IMR-90 (cell line): ENCODE measurements around the gene YIPF3. TPM values are rescaled to one million over a fixed set of nuclear protein-coding genes. Genes with fewer than 3 reads are reported as not detected.

Experiments used
- ATAC-seq: fragments of 200-7000 bp; cut with Tn5 transposase; 2 replicates; pipeline ENCODE4 v1.9.1; 2020; ENCODE audit warnings: low read depth, mild to moderate bottlenecking, moderate library complexity
- BruUV-seq: library from RNA; stranded (reverse); fragments of 400-500 nt; replicated peaks from 2 replicates; lab custom pipeline; 2021; lab: Mats Ljungman, UMichigan
- CTCF ChIA-PET: fragments of 300-600 bp; formaldehyde crosslinking; extraction: SDS; loops from one replicate; lab custom pipeline; 2021; ENCODE audit warnings: antibody characterized with exemption; lab: Yijun Ruan, JAX
- POLR2A ChIA-PET: fragments of 300-600 bp; sonication (Branson Sonifier 250); formaldehyde crosslinking; loops from one replicate; lab custom pipeline; 2022; ENCODE audit warnings: antibody characterized with exemption; ENCODE audit not compliant: unreplicated experiment; lab: Charles Lee
- DNase-seq: peaks from one replicate; pipeline ENCODE4 v3.0.0; 2013
- H2AFZ ChIP-seq: replicated peaks from 2 replicates; pipeline ENCODE3; 2013; ENCODE audit warnings: low read length, mild to moderate bottlenecking; ENCODE audit not compliant: poor library complexity
- H2AK5ac ChIP-seq: 2 replicates; pipeline ENCODE4 v1.6.1; 2013; ENCODE audit warnings: low read depth, low read length, inconsistent platforms
- H2AK9ac ChIP-seq: replicated peaks from 2 replicates; pipeline ENCODE3; 2013; ENCODE audit warnings: mild to moderate bottlenecking, low read depth, low read length, moderate library complexity; ENCODE audit not compliant: poor library complexity
- H2BK120ac ChIP-seq: 2 replicates; pipeline ENCODE4 v1.6.1; 2013; ENCODE audit warnings: low read depth, low read length, inconsistent platforms
- H2BK15ac ChIP-seq: 3 replicates; pipeline ENCODE4 v1.6.1; 2013; ENCODE audit warnings: low read depth, low read length, inconsistent platforms
- H2BK20ac ChIP-seq: 2 replicates; pipeline ENCODE4 v1.6.1; 2013; ENCODE audit warnings: low read depth, mild to moderate bottlenecking, inconsistent platforms, low read length, moderate library complexity
- H2BK5ac ChIP-seq: 2 replicates; pipeline ENCODE4 v1.6.1; 2013; ENCODE audit warnings: mild to moderate bottlenecking, low read depth, low read length, inconsistent platforms; ENCODE audit not compliant: poor library complexity, severe bottlenecking
- H3K14ac ChIP-seq: replicated peaks from 2 replicates; pipeline ENCODE4 v1.6.1; 2013; ENCODE audit warnings: low read depth, low read length, inconsistent platforms
- H3K18ac ChIP-seq: 2 replicates; pipeline ENCODE4 v1.6.1; 2013; ENCODE audit warnings: low read depth, low read length, control low read depth
- H3K23ac ChIP-seq: 2 replicates; pipeline ENCODE4 v1.6.1; 2013; ENCODE audit warnings: low read depth, low read length, inconsistent platforms
- H3K27ac ChIP-seq: 2 replicates; pipeline ENCODE4 v1.5.1; 2013; ENCODE audit warnings: mild to moderate bottlenecking, control low read depth, low read length; ENCODE audit not compliant: insufficient read depth
- H3K27me3 ChIP-seq: 2 replicates; pipeline ENCODE4 v1.6.1; 2013; ENCODE audit warnings: low read length; ENCODE audit not compliant: control insufficient read depth, insufficient read depth
- H3K36me3 ChIP-seq: 2 replicates; pipeline ENCODE4 v1.6.1; 2013; ENCODE audit warnings: low read length, mixed read lengths; ENCODE audit not compliant: control insufficient read depth, insufficient read depth
- H3K4ac ChIP-seq: 2 replicates; pipeline ENCODE4 v1.6.1; 2013; ENCODE audit warnings: low read depth, low read length, inconsistent platforms
- H3K4me1 ChIP-seq: 2 replicates; pipeline ENCODE4 v1.6.1; 2013; ENCODE audit warnings: low read length, mixed read lengths; ENCODE audit not compliant: control insufficient read depth, insufficient read depth
- H3K4me2 ChIP-seq: 2 replicates; pipeline ENCODE4 v1.6.1; 2013; ENCODE audit warnings: low read depth, mild to moderate bottlenecking, control low read depth, low read length, moderate library complexity
- H3K4me3 ChIP-seq: 2 replicates; pipeline ENCODE4 v1.5.1; 2013; ENCODE audit warnings: low read depth, mild to moderate bottlenecking, control low read depth, low read length, moderate library complexity; ENCODE audit not compliant: insufficient read depth
- H3K56ac ChIP-seq: 2 replicates; pipeline ENCODE4 v1.6.1; 2013; ENCODE audit warnings: low read length, inconsistent platforms; ENCODE audit not compliant: insufficient read depth; ENCODE audit errors: extremely low read depth
- H3K79me1 ChIP-seq, 2 experiments: 2 replicates each; pipeline ENCODE4 v1.6.1; 2013; ENCODE audit warnings: low read length in 2 of 2, inconsistent platforms in 1 of 2, low read depth in 1 of 2
- H3K9ac ChIP-seq: 2 replicates; pipeline ENCODE4 v1.6.1; 2013; ENCODE audit warnings: low read depth, low read length, control low read depth
- H3K9me1 ChIP-seq: 2 replicates; pipeline ENCODE4 v1.6.1; 2013; ENCODE audit warnings: low read length, inconsistent platforms; ENCODE audit not compliant: insufficient read depth
- H3K9me3 ChIP-seq: 2 replicates; pipeline ENCODE4 v1.6.1; 2013; ENCODE audit warnings: low read length; ENCODE audit not compliant: control insufficient read depth, insufficient read depth
- H4K20me1 ChIP-seq: 2 replicates; pipeline ENCODE4 v1.6.1; 2013; ENCODE audit warnings: low read length, inconsistent platforms; ENCODE audit not compliant: insufficient read depth
- H4K5ac ChIP-seq: 2 replicates; pipeline ENCODE4 v1.6.1; 2013; ENCODE audit warnings: mild to moderate bottlenecking, low read depth, low read length, control low read depth
- H4K8ac ChIP-seq, 2 experiments: 2 replicates each; pipeline ENCODE4 v1.6.1; 2013; ENCODE audit warnings: low read depth in 2 of 2, low read length in 2 of 2, control low read depth in 1 of 2, inconsistent platforms in 1 of 2
- H4K91ac ChIP-seq: 2 replicates; pipeline ENCODE4 v1.6.1; 2013; ENCODE audit warnings: low read depth, low read length, inconsistent platforms; ENCODE audit not compliant: insufficient read depth
- BHLHE40 ChIP-seq: fragments of 150-350 bp; IDR thresholded peaks from 2 replicates; pipeline ENCODE4 v1.6.1; 2016; ENCODE audit warnings: mild to moderate bottlenecking, low read depth, low read length
- MAFK ChIP-seq: IDR thresholded peaks from 2 replicates; pipeline ENCODE4 v1.6.1; 2012; ENCODE audit warnings: low read depth, low read length, improper control_type of control experiment
- NFE2L2 ChIP-seq: fragments of 150-350 bp; IDR thresholded peaks from 2 replicates; pipeline ENCODE4 v1.6.1; 2016; ENCODE audit warnings: low read depth, mild to moderate bottlenecking, low read length
- RCOR1 ChIP-seq: IDR thresholded peaks from 2 replicates; pipeline ENCODE4 v1.6.1; 2012; ENCODE audit warnings: mild to moderate bottlenecking, low read length, improper control_type of control experiment; ENCODE audit not compliant: insufficient replicate concordance
- WGBS, 2 experiments: methylation state at CpG; one replicate each; pipeline versions ENCODE4 v1.1.5 to v1.1.7; 2013; ENCODE audit warnings: missing lambda C conversion rate in 2 of 2; ENCODE audit not compliant: insufficient read length in 1 of 2; ENCODE audit errors: extremely low coverage in 2 of 2; 5-methylcytosine and 5-hydroxymethylcytosine counted together
- dilution Hi-C: fragments of 300-500 bp; cut with HindIII; formaldehyde crosslinking; loops from one replicate; pipeline ENCODE4 v1.14.3; 2018; ENCODE audit warnings: low sequenced_read_pairs; ENCODE audit not compliant: unreplicated experiment
- in situ Hi-C: fragments of 300-500 bp; cut with MboI; formaldehyde crosslinking; loops from 3 replicates; pipeline ENCODE4 v1.14.3; 2019; ENCODE audit warnings: low sequenced_read_pairs, inconsistent platforms, mixed read lengths
- intact Hi-C: fragments of 100-400 bp; cut with micrococcal nuclease; formaldehyde crosslinking; loops from 2 replicates; pipeline ENCODE4 v1.10.0; 2022
- polyA plus RNA-seq, 3 experiments: library from polyadenylated mRNA; depleted of rRNA; stranded (reverse); fragments of >200 nt; gene quantifications; 2 replicates each; pipeline ENCODE4 v1.2.3, GENCODE V29; 2012; ENCODE audit warnings: low replicate concordance in 1 of 3
- total RNA-seq: library from RNA; depleted of rRNA; stranded (reverse); fragments of >200 nt; gene quantifications from 2 replicates; pipeline ENCODE4 v1.2.3, GENCODE V29; 2012
- TF ChIP-seq, protein P1 (sequence below): fragments of 150-350 bp; IDR thresholded peaks from 2 replicates; pipeline ENCODE4 v1.6.1; 2017; ENCODE audit warnings: mild to moderate bottlenecking, antibody characterized with exemption, low read length, low read depth

Gene YIPF3
- total and polyA plus RNA-seq, 2 of the 4 experiments (the other 2 are of a cell fraction) = 114 to 193 TPM

GRCh38 chr6:43522547-43523261, 6.0 kb upstream of the YIPF3 start:
- Histone ChIP-seq H3K4me1 (peaks cover 6% of the 10 kb centered on the region), H3K56ac (no peak overlapping the region), H3K18ac (no peak overlapping the region), H3K36me3 (peaks cover 68% of the 10 kb centered on the region), H4K8ac (no peak overlapping the region), H3K9me1 (peaks cover 5% of the 10 kb centered on the region; the same call in 1 of the 2 replicates), H2AK5ac (no peak overlapping the region), H4K5ac (no peak overlapping the region), H3K79me1 (peaks cover 10 to 36% of the 10 kb centered on the region in 2 experiments), H4K91ac (no peak overlapping the region), H3K23ac (no peak overlapping the region), H2BK15ac (no peak overlapping the region), H3K27me3 (no peaks in the 10 kb centered on the region), H3K4me3 (no peak overlapping the region), H4K20me1 (no peaks in the 10 kb centered on the region; the same call in 1 of the 2 replicates), H3K27ac (no peak overlapping the region), H2BK20ac (no peak overlapping the region), H3K14ac (no peak overlapping the region), H3K4ac (no peak overlapping the region), H3K9ac (no peak overlapping the region), H2BK120ac (no peak overlapping the region), H2AK9ac (no peak overlapping the region), H3K9me3 (no peaks in the 10 kb centered on the region), H2BK5ac (no peak overlapping the region), H2AFZ (no peak overlapping the region), H3K4me2 (no peak overlapping the region)
- no peak for ATAC-seq
- CTCF ChIA-PET = no interaction called here
- DNase-seq = no peak
- dilution Hi-C loops (no loop called here), in situ Hi-C loops (no loop called here), intact Hi-C loops (loop anchor here (5.0 kb wide), 1 partner anchor 40 kb away; no protein-coding TSS in a partner anchor)
- TF ChIP-seq, protein P1, sequence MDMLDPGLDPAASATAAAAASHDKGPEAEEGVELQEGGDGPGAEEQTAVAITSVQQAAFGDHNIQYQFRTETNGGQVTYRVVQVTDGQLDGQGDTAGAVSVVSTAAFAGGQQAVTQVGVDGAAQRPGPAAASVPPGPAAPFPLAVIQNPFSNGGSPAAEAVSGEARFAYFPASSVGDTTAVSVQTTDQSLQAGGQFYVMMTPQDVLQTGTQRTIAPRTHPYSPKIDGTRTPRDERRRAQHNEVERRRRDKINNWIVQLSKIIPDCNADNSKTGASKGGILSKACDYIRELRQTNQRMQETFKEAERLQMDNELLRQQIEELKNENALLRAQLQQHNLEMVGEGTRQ = no peak
- TF ChIP-seq RCOR1 (no peak), NFE2L2 (no peak), MAFK (no peak), BHLHE40 (no peak)
- BruUV-seq = TSS peak; percentile 74
- 90% methylated on average over 3 of the region's 8 CpGs; no CpG with 5 or more reads in 1 of the 2 experiments for WGBS, 2 experiments
- POLR2A ChIA-PET = no interaction called here
